ENCODE data around the gene CAPZB.

Gene CAPZB

DNA sequence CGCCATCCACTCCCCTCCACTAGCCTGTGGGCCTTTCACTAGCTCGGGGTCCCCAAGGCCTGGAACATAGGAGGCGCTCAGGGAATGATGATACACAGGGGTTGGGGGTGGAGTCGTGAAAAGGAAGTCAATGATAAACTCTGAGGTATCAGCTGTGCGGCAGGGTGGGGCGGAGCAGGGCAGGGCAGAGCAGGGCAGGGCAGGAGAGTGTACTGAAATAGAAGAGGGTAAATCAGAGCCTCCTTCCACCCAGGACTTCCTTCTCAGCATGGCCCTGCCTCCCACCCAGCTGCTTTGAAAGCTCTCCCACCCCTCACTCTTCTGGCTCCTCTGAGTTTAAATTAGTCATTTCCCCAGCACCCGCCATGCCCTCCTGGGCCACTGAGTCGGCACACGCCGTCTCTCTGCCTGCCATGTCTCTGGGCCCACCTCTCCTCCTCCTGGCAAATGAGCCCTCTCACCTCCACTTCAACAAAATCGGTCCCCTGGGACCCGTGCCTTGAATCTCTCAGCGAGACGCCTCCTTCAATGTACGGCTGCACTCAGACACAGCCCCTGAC is 16.9 kb downstream of the CAPZB start:
- DNase-seq (ENCODE audit: low spot score), result no peak

DNA sequence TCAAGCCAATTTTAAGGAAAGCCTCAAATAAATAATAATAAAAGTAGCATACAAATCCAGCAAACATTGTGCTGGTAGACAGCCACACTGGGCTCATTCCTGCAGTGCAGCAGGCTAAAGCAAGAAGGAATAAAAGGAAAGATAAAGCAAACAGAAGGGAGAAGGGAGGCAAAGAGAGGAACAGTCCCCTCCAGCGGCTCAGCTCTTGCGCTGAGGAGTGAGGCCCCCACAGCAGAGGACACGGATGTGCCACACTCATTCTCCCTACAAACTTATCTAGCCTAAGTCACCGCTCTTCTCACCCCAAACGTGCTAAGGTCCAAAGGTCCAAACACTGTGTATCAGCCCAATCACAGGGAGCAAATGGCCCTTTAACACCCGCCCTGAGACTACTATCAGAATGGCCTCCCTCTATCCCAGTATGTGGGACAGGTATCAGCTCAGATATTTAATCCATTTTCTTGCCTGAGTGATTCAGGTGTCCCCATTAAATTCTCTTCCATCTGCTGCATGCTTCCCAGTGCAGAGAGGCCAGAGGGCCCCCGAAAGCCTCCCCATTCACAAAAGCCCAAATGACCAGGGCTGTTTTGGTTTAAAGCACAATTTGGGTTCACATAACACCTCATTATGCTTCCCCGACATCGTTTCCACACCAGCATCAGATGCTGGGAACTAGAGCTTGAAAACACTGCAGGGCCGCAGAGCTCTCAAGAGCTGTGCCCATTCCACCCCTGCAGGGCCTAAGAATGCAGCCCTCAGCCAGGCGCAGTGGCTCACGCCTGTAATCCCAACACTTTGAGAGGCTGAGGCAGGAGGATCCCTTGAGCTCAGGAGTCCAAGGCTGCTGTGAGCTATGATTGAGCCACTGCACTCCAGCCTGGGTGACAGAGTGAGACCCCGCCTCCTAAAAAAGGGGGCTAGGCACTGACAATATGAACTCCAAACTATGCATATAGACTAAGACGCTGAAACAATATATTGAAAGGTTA is 17.8 kb downstream of the CAPZB start:
- DNase-seq (ENCODE audit: low spot score), result no peak

DNA sequence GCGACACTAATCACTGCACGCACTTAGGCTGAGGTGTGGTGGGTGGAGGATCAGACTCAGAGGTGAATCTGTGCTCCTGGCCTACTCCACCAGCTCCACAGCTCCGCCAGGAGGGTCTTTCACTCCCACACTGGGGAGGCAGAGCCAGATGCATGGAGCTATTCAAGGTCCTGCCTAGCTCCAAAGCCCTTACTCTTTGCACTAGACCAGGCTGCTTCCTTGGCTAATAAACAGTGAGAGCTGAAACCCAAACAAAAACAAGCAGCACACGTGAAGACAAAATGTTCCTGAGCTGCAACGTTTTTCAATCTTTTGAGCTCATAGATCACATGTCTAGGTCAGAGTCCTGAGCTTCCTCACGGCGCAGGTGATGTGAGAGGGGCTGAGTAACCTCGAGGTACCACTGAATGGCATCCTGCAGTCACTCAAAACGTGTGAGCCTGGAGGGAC is 19.2 kb downstream of the CAPZB start:
- no peak for DNase-seq (ENCODE audit: low spot score)

DNA sequence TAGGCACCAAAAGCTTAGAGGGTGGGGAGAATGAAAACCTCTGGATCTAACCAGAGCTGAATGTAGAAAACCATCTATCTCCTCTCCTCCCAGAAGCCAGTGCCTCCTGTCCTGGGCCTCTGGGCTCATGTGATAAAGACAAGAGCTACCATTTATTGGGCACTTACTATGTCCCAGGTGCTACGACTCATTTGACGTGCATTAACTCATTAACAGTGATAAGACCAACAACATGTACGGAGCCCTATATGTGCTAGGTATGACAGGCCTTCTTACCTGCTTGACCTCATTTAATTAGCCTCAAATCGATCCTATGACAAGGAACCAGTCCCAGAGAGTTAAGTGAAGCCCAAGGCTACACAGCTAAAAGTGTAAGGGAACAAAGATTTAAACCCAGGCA is 19.7 kb downstream of the CAPZB start:
- no peak for DNase-seq (ENCODE audit: low spot score)

DNA sequence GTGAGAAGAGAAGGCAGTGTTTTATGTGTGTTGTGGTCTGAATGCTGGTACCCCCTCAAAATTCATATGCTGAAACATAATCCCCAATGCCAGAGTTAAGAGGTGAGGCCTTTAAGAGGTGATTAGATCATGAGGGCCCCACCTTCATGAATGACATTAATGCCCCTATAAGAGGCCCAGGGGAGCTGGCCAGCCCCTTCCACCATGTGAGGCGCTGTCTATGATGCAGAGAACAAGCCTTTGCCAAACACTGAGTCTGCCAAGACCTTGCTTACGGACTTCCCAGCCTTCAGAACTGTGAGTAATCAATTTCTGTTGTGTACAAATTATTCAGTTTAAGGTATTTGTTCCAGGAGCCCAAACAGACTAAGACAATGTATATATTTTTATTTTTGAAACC is 20.2 kb downstream of the CAPZB start:
- no peak for DNase-seq (ENCODE audit: low spot score)

DNA sequence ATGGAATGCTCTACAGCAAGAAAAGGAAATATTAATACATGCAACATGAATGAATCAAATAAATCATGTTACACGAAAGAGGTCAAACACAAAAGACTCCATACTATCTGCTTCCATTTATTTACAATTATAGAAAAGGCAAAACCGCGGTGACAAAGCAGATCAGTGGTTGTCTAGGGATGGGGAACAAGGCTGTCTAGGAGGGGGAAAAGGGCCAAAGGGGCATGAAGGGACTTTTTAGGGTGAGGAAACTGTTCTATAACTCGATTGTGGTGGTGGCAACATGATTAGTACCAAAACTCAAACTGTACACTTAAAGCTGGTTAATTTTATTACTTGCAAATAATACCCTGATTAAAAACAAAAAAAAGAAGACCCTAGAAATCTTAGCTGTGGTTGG is 20.6 kb downstream of the CAPZB start:
- DNase-seq (ENCODE audit: low spot score), result no peak

DNA sequence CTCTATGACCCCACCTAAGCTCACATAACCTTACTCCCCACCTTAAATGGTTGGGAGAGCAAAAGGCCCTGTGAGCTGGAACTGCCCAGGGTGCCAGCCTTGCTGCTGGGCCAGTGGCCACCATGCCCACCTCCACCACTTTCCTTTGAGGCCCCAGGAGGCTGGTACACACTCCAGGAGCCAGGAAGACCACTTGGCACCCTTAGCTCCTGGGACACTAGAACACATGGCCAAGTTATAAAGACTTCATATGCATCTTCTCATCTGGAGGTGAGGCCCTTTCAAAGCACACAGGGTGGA is 21.9 kb downstream of the CAPZB start:
- no peak for DNase-seq (ENCODE audit: low spot score)

DNA sequence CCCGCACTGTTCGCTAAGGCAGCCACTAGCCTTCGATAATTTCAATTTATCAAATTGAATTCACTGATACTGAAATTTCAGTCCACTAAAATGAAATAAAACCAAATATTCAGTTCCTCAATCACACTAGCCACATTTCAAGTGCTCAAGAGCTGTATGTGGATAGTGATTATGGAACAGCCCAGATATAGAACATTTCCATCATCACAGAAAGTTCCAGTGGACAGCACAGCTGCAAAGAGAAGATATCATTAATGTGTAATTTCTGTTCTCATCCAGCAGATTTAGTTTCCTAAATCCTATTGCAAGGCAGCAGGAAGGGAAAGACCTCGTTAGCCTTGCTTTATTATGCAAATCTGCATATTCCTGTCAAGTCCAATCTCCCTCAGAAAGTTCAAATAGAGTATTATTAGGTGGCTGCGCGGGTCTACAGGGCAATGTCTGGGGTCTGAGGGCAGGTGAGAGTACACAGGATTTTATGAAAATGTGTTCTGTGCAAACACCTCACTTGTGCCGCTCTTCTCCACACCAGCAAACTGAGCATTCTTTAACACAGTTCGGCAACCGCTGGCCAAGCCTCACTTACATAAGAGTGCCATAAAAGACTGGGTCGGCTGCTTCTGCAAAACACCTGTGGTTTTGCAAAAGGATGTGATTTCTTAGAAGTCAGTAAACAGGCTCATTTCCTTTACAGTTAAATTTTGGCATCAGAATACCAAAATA is 22.4 kb downstream of the CAPZB start:
- DNase-seq (ENCODE audit: low spot score), result no peak

DNA sequence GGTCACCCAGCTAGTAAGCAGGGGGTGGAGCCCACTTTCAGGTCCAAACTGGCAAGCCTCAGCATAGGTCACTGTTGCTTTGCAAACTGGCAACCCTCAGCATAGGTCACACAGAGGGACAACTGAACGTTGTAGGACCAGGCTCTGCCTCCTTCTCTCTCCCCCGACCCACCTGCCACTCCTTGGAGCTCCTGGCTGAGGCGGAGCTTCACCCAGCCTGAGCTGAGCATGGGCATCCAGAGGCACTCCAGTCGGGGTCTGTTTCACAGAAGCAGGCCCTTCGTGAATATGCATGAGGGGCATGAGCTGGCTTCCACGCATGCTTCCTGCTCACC is 24.2 kb downstream of the CAPZB start:
- DNase-seq (ENCODE audit: low spot score), result no peak

DNA sequence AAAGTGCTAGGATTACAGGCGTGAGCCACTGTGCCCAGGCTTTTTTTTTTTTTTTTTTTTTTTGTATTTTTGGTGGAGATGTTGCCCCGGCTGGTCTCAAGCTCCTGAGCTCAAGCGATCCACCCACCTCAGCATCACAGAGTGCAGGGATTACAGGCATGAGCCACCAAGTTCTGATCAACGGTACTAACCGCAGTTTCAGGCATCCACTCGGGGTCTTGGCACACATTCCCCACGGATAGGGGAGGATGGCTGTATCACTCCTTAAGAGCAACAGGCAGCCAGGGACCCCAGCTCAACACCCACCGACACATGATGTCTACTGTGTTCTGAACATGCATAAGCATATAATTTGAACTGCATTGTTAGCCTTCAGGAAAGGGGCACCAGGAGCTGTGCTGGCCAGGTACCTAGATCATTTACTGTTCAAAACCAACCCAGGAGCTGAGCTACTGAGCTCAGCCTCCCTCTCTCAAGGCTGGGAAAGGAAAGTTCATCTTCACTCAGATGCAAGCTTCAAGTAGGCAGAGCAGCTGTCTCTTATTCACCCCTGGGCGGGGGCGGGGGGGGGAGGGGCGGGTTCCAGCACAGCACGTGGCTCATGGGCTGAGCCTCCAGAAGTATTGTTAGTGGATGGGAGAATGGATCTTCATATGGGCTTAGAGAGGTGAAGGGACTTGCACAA is 24.7 kb downstream of the CAPZB start:
- DNase-seq (ENCODE audit: low spot score), result no peak

DNA sequence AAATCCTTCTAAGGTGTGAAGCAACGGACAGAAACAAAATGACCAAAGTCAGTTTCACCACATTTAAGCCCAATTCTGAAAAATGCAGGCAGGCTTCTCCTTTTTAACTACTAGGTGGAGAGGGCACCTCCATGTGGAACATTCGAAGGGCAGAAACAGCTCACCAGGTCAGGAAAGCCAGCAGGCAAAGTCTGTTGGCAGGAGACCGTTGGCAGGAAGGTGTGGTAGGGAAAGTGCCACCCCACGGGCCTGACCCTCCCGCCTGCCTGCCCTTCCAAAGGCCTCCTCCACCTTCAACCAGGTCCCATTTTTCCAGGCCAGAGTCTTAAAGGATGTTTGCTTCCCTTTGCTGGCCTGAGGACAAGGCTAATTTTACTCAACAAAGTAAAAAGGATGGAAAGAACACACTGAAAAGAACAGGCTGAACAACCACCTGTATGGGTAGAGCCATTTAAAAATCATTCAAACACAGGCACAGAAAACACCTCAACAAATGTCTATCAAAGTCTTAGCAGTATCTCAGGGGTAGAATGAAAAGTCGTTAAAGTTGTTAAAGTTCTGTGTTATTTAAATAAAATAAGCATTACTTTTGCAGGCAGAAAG is 26.4 kb downstream of the CAPZB start:
- DNase-seq (ENCODE audit: low spot score), result no peak

DNA sequence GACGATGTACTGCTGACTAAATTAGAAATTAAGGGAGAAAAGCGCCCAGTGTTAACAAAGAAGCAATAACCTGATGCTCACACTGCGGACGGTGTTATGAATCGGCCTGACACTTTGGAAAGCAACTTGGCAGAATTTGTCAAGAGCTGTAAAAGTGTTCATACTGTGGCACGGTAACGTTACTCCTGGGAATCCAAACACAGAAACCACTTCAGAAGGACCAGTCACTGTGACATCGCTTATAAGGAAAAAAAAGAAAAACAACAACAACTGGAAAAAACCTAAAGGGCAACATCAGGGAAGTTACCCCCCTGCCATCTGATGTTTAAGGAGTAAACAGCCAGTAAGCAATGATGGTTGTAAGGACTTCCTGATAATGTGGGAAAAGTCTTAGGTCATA is 27.7 kb downstream of the CAPZB start:
- DNase-seq (ENCODE audit: low spot score), result no peak

DNA sequence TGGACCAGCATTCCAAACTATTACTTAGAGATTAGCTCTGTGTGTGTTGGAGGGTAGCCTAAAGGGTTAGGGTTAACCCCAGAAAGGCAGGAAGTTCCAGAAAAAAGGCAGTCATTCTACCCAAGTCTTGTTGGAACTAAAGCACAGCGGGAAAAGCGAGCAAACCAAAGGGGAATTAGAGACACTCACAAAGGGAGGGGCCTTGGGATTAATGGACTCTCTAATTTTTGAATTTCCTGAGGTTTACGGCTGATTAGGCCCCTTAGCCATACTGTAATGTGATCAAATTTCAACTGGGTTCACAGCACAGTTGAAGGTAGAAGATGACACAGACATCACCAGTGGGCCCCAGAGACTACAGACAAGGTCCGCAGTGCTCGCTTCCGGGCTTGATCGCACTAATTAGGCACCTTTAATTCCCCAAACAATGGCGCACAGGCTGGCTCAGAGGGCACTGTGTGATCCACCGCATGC is 28.3 kb downstream of the CAPZB start:
- no peak for DNase-seq (ENCODE audit: low spot score)

DNA sequence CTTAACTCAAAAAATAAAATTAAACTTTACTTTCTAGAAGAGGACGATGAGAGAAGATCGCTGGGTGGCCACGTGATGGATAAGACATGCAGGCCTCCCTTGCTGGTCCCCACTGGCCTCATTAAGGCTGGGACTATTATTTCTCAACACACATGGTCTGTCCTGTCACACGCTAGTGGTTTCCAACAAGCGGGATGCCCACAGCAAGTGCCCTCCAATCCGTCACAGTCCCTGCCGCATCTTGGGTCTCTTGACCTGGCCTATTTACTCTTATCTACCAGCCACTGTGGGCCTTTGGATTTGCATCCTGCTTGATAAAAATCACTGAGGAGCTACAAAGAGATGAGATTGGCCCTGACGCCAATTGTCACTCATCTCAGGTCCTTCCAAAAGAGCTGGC is 30.0 kb downstream of the CAPZB start:
- no peak for DNase-seq (ENCODE audit: low spot score)

DNA sequence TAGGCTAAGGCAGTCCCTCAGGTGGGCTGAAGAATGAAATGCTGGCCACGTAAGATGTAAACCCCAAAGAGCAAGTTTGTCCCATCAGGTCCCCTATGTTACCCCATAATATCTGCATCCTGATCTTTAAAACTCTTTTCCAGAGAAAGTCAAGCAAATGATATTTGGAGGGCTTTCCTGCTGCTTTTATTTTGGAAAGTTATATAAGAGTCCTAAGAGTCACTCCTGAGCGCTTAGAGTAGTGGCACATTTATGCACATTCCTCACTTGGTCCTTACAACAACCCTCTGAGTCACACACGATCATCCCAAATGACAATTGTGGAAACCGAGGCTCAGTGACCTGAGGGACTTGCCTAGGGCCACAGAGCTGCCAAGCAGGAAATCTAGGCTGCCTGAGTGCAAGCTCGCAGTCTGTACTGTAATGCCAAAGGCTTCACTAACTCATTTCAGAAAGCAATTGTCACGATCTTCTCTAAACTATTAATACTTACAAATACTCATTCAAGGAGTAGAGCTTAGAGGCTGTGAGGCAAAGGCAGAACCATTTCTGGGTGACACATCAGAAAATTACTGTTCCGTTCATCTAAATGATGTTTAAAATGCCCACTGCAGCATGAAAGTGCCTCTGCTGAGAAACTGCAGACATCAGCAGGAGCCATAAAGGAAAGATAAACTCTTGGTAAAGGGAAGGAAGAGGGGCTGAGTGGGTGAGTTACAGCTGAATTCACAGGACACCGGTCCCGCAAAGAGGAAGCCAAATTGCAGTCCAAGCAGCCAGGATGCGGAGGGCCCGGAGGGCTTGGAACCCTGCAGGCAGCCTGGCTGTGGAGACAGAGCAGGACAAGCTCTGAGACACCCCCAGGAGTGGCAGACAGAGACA is 30.8 kb downstream of the CAPZB start:
- no peak for DNase-seq (ENCODE audit: low spot score)

DNA sequence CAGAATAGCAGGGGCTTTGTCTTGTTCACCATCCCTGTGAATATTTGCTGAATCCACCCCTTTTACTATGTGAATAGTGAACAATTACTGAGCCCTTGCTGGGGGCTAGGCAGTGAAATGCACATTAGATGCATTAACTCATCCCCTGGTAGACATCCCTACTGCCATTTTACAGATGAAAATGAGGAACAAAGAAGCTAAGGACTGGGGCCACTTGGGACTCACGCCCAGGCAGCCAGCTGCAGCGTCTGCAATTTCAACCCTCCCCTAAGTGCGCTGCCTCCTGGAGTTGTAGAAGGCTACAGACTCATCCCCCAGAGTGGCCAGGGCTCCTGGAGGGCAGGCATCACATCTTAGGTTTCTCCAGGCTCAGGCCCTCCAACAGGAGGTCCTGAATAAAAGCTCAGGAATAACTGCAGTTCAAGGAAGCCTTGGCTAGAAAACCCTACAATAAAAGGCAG is 31.6 kb downstream of the CAPZB start:
- DNase-seq (ENCODE audit: low spot score), result no peak

DNA sequence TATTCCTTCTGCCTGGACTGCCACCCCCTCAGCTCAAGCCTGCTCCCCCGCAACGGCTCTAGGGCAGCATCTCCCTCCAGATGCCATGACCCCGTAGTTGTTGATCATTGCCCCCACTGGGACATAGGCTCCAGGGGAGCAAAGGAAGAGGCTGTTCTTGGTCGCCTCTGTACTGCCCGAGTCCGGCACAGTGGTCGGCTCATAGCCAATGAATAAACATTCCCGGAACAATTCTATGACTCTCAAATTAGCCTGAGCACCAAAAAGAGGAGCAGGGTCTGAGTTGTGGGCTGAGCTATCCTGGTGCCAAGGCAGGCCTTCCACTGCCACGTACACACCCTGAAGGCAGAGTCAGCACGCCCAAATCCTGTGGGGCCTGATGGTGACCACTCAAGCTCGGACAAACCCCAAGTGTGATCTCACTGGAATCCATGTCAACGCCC is 33.1 kb downstream of the CAPZB start:
- peak; percentile 64 for DNase-seq (ENCODE audit: low spot score)

DNA sequence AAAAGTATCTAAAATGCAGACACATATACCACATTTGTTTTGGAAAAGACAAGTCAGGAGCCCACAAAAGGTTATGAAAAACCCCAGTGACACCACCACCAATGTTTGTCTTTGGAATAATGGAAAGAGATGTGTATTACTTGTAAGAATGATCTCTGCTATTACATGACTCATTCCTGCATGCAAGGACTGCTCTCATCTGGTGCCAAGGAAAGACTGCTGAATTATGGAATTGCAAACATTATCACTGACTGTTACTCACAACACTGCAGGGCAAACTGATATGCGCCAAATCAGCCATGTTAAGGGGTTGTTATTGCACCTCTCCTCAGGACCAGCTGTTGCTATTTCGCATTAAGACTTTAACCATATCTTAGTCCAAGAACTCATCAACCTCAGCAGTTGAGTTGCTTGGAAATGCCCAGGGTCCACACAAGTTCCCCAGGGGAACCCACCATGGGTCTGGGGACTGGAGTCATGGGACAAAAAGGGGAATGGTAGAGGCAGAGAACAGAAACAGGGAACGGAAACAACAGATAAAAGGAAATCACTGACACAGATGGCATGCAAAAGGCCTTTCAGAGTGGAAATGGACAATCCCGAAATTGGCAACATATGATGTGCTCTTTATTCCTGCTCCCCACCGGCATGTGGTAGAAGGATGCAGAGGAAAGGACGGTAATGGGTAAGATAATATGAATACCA is 34.4 kb downstream of the CAPZB start:
- DNase-seq (ENCODE audit: low spot score), result peak; percentile 85

DNA sequence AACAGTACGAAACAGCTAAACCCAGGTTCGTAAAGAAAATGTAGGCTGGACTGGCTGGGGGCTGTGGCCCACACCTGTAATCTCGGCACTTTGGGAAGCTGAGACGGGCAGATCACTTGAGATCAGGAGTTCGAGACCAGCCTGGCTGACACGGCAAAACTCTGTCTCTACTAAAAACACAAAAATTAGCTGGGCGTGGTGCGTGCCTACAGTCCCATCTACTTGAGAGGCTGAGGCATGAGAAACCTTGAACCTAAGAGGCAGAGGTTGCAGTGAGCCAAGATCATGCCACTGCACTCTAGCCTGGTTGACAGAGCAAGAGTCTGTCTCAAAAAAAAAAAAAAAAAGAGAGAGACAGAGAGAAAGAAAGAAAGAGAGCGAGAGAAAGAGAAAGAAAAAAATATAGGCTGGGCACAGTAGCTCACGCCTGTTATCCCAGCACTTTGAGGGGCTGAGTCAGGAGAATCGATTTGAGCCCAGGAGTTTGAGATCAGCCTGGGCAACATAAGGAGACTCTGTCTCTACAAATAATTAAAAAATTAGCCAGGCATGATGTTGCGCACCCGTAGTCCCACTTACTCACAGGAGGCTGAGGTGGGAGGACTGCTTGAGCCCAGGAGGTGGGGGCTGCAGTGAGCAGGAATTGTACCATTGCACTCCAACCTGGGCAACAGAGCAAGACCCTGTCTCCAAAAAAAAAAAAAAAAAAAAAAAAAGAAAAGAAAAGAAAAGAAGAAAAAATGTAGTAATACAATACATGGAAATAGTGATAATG is 35.7 kb downstream of the CAPZB start:
- DNase-seq (ENCODE audit: low spot score), result no peak
